Lower lobe of right lung (tissue), 2 donors: ENCODE results near the gene EMILIN3. TPM values are rescaled to one million over a fixed set of nuclear protein-coding genes. Genes with fewer than 3 reads are reported as not detected.

Experiments used
- ATAC-seq, 2 donors: fragments of 200-7000 bp; cut with Tn5 transposase; one replicate each; pipeline ENCODE4 v1.9.1; 2020 to 2022; ENCODE audit warnings: mild to moderate bottlenecking in 2 of 2, moderate library complexity in 2 of 2
- DNase-seq: peaks from one replicate; pipeline ENCODE4 v3.0.0-alpha.2; 2020
- H3K27ac ChIP-seq: fragments of 200-600 bp; one replicate; pipeline ENCODE4 v1.8.0; 2022
- H3K27me3 ChIP-seq: fragments of 200-600 bp; one replicate; pipeline ENCODE4 v1.8.0; 2022; ENCODE audit warnings: low read depth
- H3K36me3 ChIP-seq: fragments of 200-600 bp; one replicate; pipeline ENCODE4 v1.8.0; 2022; ENCODE audit warnings: mild to moderate bottlenecking
- H3K4me1 ChIP-seq: fragments of 200-600 bp; one replicate; pipeline ENCODE4 v1.8.0; 2022
- H3K4me3 ChIP-seq: fragments of 200-600 bp; one replicate; pipeline ENCODE4 v1.8.0; 2022; ENCODE audit warnings: mild to moderate bottlenecking
- H3K9me3 ChIP-seq: fragments of 200-600 bp; one replicate; pipeline ENCODE4 v1.8.0; 2022
- intact Hi-C: fragments of 100-400 bp; cut with DNase I; formaldehyde crosslinking; loops from one replicate; pipeline ENCODE4 v1.11.0; 2022
- total RNA-seq: library from RNA; stranded (reverse); fragmentation: NEBNext Ultra II Directional; extraction: Animal tissue kit (Norgen Biotek cat#: 25700); gene quantifications from one replicate; pipeline ENCODE4 v1.2.1, GENCODE V29; 2021
- TF ChIP-seq, protein P1 (sequence below): fragments of 200-600 bp; IDR thresholded peaks from one replicate; pipeline ENCODE4 v1.8.0; 2022; ENCODE audit warnings: antibody characterized with exemption, mild to moderate bottlenecking
- donor health status: DM: no; HTN: yes; CAD: no; lungs with severe emphysema.

EMILIN3 gene
- total RNA-seq, 1 donor from 2014 or later = 0.15 TPM

DNA sequence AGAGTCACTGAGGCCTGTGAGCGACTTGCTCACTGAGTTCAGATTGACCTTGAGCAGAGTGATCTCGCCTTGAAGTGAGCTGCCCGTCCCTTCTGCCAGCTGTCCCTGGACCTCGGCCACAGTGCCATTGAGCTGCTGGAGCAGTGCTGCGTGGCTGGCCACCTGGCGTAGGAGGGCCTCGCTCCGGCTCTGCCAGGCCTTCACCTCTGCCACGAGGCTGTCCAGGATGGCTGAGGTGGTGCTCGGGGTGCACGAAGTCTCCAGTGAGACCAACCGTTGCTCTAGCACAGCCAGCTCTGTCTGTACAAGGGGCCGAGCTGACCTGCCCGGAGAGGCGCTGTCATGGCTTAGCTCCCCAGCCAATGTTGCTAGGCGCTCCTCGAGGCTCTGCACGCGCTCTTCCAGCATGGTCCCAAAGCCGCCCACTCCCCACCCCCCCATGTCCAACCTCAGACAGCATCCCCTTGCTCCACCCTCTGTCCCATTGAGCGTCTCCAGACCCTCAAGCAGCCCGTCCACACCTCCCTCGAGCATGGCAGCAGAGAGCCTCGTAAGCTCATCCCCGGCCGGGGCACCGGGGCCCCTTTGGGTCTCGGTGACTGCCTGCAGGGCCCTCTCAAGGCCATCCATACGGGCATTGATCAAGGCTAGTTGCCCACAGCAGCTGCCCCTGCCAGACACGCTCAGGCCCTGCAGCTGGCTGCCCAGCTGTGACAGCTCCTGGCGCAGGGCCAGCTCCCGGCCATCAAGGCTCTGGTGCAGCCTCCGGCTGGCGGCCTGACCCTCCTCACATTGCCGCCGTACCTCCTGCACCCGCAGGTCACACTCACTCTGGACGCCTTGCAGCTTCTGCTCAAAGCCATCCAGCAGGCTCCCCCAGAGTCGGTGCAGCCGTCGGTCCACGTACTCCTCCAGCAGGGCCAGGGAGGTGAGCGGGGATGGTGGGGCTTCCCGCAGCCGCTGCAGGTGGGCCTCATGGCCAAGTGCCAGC lies 4.6 kb downstream of the EMILIN3 start:
- ATAC-seq = no peak
- H3K4me3 ChIP-seq = no peak overlapping the region
- peaks cover 4% of the 10 kb centered on the region for H3K4me1 ChIP-seq
- TF ChIP-seq, protein P1, sequence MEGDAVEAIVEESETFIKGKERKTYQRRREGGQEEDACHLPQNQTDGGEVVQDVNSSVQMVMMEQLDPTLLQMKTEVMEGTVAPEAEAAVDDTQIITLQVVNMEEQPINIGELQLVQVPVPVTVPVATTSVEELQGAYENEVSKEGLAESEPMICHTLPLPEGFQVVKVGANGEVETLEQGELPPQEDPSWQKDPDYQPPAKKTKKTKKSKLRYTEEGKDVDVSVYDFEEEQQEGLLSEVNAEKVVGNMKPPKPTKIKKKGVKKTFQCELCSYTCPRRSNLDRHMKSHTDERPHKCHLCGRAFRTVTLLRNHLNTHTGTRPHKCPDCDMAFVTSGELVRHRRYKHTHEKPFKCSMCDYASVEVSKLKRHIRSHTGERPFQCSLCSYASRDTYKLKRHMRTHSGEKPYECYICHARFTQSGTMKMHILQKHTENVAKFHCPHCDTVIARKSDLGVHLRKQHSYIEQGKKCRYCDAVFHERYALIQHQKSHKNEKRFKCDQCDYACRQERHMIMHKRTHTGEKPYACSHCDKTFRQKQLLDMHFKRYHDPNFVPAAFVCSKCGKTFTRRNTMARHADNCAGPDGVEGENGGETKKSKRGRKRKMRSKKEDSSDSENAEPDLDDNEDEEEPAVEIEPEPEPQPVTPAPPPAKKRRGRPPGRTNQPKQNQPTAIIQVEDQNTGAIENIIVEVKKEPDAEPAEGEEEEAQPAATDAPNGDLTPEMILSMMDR = no peak
- intact Hi-C loops = no loop called here
- H3K36me3 ChIP-seq = peaks cover 13% of the 10 kb centered on the region
- H3K27me3 ChIP-seq = peaks cover 25% of the 10 kb centered on the region
- no peaks in the 10 kb centered on the region for H3K9me3 ChIP-seq
- no peak overlapping the region for H3K27ac ChIP-seq
- no peak for DNase-seq

DNA sequence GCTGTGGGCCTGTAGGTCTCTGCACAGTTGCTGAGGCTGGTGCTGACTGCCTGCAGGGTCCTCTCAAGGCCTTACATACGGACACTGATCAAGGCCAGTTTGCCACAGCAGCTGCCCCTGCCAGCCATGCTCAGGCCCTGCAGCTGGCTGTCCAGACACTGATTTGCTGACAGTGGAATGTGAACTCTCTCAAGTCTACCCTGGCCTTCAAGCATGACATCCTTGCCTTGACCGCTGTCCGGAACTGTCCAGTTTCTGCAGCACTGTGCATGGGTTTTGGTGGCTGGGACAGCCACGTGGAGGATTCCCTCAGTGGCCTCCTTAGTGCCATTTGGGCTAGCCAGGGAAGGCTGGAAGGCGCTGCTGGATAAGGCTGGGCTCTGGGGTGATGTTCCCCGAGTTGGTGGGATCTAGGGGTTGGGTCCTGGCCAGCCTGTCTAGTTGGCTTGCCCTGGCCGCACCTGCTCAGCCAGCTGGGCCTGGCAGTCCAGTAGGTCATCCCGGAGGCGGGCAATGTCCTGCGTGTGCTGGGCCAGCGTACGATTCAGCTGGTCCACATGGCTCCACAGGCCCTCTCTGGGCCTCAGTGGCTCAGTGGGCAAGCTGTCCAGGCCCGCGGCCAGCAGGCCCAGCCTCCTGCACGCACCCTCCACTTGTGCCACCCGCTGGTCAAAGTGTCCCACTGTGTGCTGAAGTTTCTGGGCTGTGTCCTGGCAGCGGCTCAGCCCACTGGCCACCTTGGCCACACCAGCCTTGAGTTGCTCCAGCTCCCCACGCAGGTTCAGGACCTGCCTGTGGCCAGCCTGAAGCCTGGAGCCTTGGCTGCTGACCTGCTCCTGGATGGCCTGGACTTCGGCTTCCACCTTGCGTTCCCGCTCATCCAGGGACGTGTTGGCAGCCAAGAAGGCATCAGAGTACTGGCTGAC lies 5.5 kb downstream of the EMILIN3 start:
- intact Hi-C loops = no loop called here
- Histone ChIP-seq H3K9me3 (no peaks in the 10 kb centered on the region), H3K27ac (no peak overlapping the region), H3K36me3 (peaks cover 18% of the 10 kb centered on the region), H3K4me1 (peaks cover 4% of the 10 kb centered on the region), H3K27me3 (peaks cover 21% of the 10 kb centered on the region), H3K4me3 (no peak overlapping the region)
- no peak for DNase-seq
- TF ChIP-seq, protein P1 = no peak
- ATAC-seq = no peak

DNA sequence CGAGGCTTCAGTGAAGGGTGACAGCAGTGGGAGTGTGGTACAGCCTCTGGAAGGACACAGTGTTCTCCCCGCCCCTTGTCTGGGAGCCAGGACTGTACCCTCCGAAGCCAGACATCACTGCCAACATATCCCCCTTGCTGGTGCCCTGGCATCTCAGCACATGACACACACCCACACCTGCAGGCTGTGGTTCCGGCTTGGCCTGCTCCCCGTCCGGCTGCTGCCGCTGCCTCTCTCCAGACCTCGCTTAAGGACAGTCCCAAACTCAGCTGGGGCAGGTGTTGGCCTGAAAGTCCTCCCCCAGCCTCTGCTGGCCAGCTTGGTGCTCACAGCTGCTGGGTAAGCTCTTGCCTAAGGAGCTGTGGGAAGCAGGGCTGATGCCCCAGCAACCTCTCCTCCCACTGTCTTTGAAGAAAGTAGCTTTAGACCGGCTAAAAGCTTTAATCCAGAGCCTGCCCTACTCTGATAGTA lies 7.0 kb downstream of the EMILIN3 start:
- Histone ChIP-seq H3K27ac (no peak overlapping the region), H3K27me3 (peaks cover 6% of the 10 kb centered on the region), H3K36me3 (peaks cover 18% of the 10 kb centered on the region), H3K4me1 (no peaks in the 10 kb centered on the region), H3K9me3 (no peaks in the 10 kb centered on the region), H3K4me3 (no peak overlapping the region)
- DNase-seq (no peak), ATAC-seq (no peak)
- TF ChIP-seq, protein P1 = no peak
- intact Hi-C loops = no loop called here

DNA sequence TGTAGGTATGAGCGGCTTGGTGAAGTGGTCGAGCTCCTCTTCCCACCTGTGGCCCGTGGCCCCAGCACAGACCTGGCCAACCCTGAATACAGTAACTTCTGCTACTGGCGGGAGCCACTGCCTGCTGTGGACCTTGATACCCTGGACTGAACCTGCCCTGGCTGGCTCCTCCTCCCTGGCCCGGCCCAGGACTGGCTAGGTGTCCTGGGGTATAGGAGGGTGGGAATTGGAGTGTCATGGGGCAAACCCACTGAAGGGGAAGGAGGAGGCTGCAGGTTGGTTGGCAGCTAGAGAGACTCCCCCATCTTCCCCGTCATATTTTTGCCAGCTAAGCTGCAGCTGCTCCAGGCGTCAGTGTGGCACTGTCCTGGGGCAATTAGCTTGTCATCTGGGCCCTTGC lies 7.9 kb downstream of the EMILIN3 start:
- TF ChIP-seq, protein P1 = no peak
- no peaks in the 10 kb centered on the region for H3K27me3 ChIP-seq
- ATAC-seq (no peak), DNase-seq (no peak)
- peaks cover 18% of the 10 kb centered on the region for H3K36me3 ChIP-seq
- no peak overlapping the region for H3K27ac ChIP-seq
- no peaks in the 10 kb centered on the region for H3K4me1 ChIP-seq
- intact Hi-C loops = no loop called here
- no peak overlapping the region for H3K4me3 ChIP-seq
- H3K9me3 ChIP-seq = no peaks in the 10 kb centered on the region

DNA sequence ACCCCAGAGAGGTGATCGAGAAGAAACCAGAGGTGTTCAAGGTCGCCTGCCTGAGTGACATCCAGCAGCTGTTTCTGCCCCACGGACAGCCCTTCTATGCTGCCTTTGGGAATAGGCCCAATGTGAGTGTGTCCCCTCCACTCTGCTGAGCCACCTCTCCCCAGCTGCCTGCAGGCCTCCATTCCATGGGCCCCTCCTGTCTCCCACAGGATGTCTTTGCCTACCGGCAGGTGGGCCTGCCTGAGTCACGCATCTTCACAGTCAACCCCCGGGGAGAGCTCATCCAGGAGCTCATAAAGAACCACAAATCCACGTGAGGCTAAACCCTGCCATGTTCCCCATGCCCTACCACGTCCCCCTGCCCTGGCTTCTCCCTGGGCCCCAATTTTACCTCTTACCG lies 8.4 kb downstream of the EMILIN3 start:
- Histone ChIP-seq H3K9me3 (no peaks in the 10 kb centered on the region), H3K27me3 (no peaks in the 10 kb centered on the region), H3K36me3 (peaks cover 18% of the 10 kb centered on the region), H3K4me3 (no peak overlapping the region), H3K4me1 (no peaks in the 10 kb centered on the region), H3K27ac (no peak overlapping the region)
- intact Hi-C loops = no loop called here
- TF ChIP-seq, protein P1 = no peak
- ATAC-seq (no peak), DNase-seq (no peak)
